Panc1 (cell line): Measurements from ENCODE around the gene INPP4A. TPM values are rescaled to one million over a fixed set of nuclear protein-coding genes. Genes with fewer than 3 reads are reported as not detected.

Source experiments
- ATAC-seq: fragments of 200-7000 bp; cut with Tn5 transposase; 2 replicates; pipeline ENCODE4 v1.9.1; 2020; ENCODE audit warnings: mild to moderate bottlenecking, moderate library complexity
- BruUV-seq: library from RNA; stranded (reverse); fragments of 400-500 nt; replicated peaks from 2 replicates; lab custom pipeline; 2021; lab: Mats Ljungman, UMichigan
- CTCF ChIA-PET: fragments of 300-600 bp; sonication (Branson Sonifier 250); formaldehyde crosslinking; loops from one replicate; lab custom pipeline; 2022; ENCODE audit warnings: antibody characterized with exemption; lab: Charles Lee
- POLR2A ChIA-PET: fragments of 300-600 bp; sonication (Branson Sonifier 250); formaldehyde crosslinking; loops from one replicate; lab custom pipeline; 2022; ENCODE audit warnings: antibody characterized with exemption; lab: Charles Lee
- DNase-seq: peaks from one replicate; pipeline ENCODE4 v3.0.0-alpha.2; 2010; ENCODE audit warnings: low read depth, low spot score
- H3K27ac ChIP-seq: 2 replicates; pipeline ENCODE4 v1.5.1; 2011; ENCODE audit warnings: mild to moderate bottlenecking, low read length, inconsistent platforms
- H3K27me3 ChIP-seq: fragments of 200-500 bp; sonication (Bioruptor generic); 2 replicates; pipeline ENCODE4 v1.6.0; 2014; ENCODE audit warnings: low read length, inconsistent platforms; ENCODE audit not compliant: control insufficient read depth, insufficient read depth
- H3K36me3 ChIP-seq: fragments of 200-500 bp; sonication (Bioruptor generic); 2 replicates; pipeline ENCODE4 v1.5.1; 2014; ENCODE audit warnings: inconsistent platforms, mild to moderate bottlenecking, low read length, moderate library complexity; ENCODE audit not compliant: control insufficient read depth, insufficient read depth
- H3K4me1 ChIP-seq: 2 replicates; pipeline ENCODE4 v1.5.1; 2011; ENCODE audit warnings: inconsistent platforms, mild to moderate bottlenecking, low read length, moderate library complexity; ENCODE audit not compliant: control insufficient read depth, insufficient read depth
- H3K4me3 ChIP-seq, 2 experiments: 2 replicates each; pipeline ENCODE4 v1.5.1; 2011 to 2012; ENCODE audit warnings: low read depth in 2 of 2, low read length in 2 of 2, mild to moderate bottlenecking in 2 of 2, inconsistent platforms in 1 of 2, moderate library complexity in 1 of 2
- H3K9me3 ChIP-seq: fragments of 200-500 bp; sonication (Bioruptor generic); 2 replicates; pipeline ENCODE4 v1.5.1; 2014; ENCODE audit warnings: low read depth, mild to moderate bottlenecking, inconsistent platforms, low read length, moderate library complexity; ENCODE audit not compliant: control insufficient read depth, insufficient read depth
- CTCF ChIP-seq: fragments of 450-650 bp; IDR thresholded peaks from 2 replicates; pipeline ENCODE4 v1.5.1; 2017; ENCODE audit warnings: mild to moderate bottlenecking
- POLR2AphosphoS5 ChIP-seq: IDR thresholded peaks from 2 replicates; pipeline ENCODE4 v1.6.1; 2012; ENCODE audit warnings: mild to moderate bottlenecking, low read depth, low read length, moderate library complexity
- REST ChIP-seq, 2 experiments: IDR thresholded peaks; 2 replicates each; pipeline ENCODE4 v1.6.1; 2011 to 2012; ENCODE audit warnings: low read depth in 2 of 2, control low read depth in 1 of 2, low read length in 1 of 2, mild to moderate bottlenecking in 1 of 2, moderate library complexity in 1 of 2; ENCODE audit not compliant: insufficient read depth in 1 of 2
- SIN3A ChIP-seq: IDR thresholded peaks from 2 replicates; pipeline ENCODE4 v1.6.1; 2012; ENCODE audit warnings: low read depth, mild to moderate bottlenecking, low read length, moderate library complexity, borderline replicate concordance; ENCODE audit not compliant: insufficient read depth
- TCF7L2 ChIP-seq: IDR thresholded peaks from 2 replicates; pipeline ENCODE4 v1.6.1; 2011; ENCODE audit warnings: mild to moderate bottlenecking, low read depth, low read length, inconsistent platforms
- in situ Hi-C: cut with HindIII; loops from 2 replicates; pipeline ENCODE4 v1.10.0; 2016; ENCODE audit warnings: low sequenced_read_pairs, low pct_unique_long_range_greater_than_20kb
- intact Hi-C: fragments of 100-400 bp; cut with micrococcal nuclease; formaldehyde crosslinking; loops from one replicate; pipeline ENCODE4 v1.10.0; 2022; ENCODE audit not compliant: unreplicated experiment
- total RNA-seq: library from RNA; stranded (reverse); gene quantifications from one replicate; pipeline ENCODE4 v1.2.1, GENCODE V29; 2021; ENCODE audit not compliant: unreplicated experiment

The INPP4A gene
- total RNA-seq, 1 experiment from 2014 or later = 22.9 TPM

GRCh38 chr2:98426771-98427170 lies 17.9 kb upstream of the INPP4A start:
- H3K27me3 ChIP-seq = peaks cover 8% of the 10 kb centered on the region
- TF ChIP-seq REST (IDR thresholded peaks at IDR 0.05; ENCODE audit: insufficient read depth in 1 of 2, low read depth in 2 of 2, low read length in 1 of 2) (no peak), TCF7L2 (no peak), POLR2AphosphoS5 (no peak), SIN3A (no peak), CTCF (no peak)
- H3K4me1 ChIP-seq = no peaks in the 10 kb centered on the region
- no TSS peak for BruUV-seq
- peaks cover 6% of the 10 kb centered on the region; the same call in 1 of the 2 replicates for H3K9me3 ChIP-seq
- ChIA-PET CTCF (no interaction called here), POLR2A (interaction anchor here (0.5 kb wide), 1 partner anchor 317 kb away, joined by 3 read pairs; no protein-coding TSS in a partner anchor)
- H3K36me3 ChIP-seq = no peaks in the 10 kb centered on the region
- no peak overlapping the region for H3K27ac ChIP-seq
- DNase-seq (no peak), ATAC-seq (no peak)
- in situ Hi-C loops = no loop called here
- intact Hi-C loops = no loop called here
- no peak overlapping the region for H3K4me3 ChIP-seq

- no peak for TF ChIP-seq REST (IDR thresholded peaks at IDR 0.05; ENCODE audit: insufficient read depth in 1 of 2, low read depth in 2 of 2, low read length in 1 of 2)
- TF ChIP-seq TCF7L2 = no peak
- TF ChIP-seq POLR2AphosphoS5 = no peak
- no peak for TF ChIP-seq SIN3A
- no peak for TF ChIP-seq CTCF
- Histone ChIP-seq H3K9me3 (peaks cover 2% of the 10 kb centered on the region; the same call in 1 of the 2 replicates), H3K4me3 (no peak overlapping the region), H3K27me3 (peaks cover 4% of the 10 kb centered on the region; the same call in 1 of the 2 replicates), H3K4me1 (no peaks in the 10 kb centered on the region), H3K27ac (no peak overlapping the region), H3K36me3 (no peaks in the 10 kb centered on the region)
- in situ Hi-C loops = no loop called here
- intact Hi-C loops = no loop called here
- CTCF ChIA-PET = no interaction called here
- no peak for ATAC-seq
- no TSS peak for BruUV-seq
- POLR2A ChIA-PET = no interaction called here
- DNase-seq = no peak
These were observed 12.5 kb upstream of the INPP4A start for GRCh38 chr2:98432145-98432544.
